Smooth muscle cell of the brain vasculature (primary cell): Measurements from ENCODE around the gene GSTT4.
"Not testable (repeated sequence)": the region's sequence is repeated elsewhere in the genome, so short reads cannot be mapped to it uniquely, and the experiment has no call there.

Source experiments
- DNase-seq: peaks from one replicate; pipeline ENCODE4 v3.0.0-alpha.2; 2012; ENCODE audit warnings: low read depth, low spot score

The GSTT4 gene

GRCh38 chr22:23954193-23954990, 50.9 kb downstream of the GSTT4 start:
- not testable (repeated sequence) for DNase-seq

GRCh38 chr22:23953485-23953884, 51.8 kb downstream of the GSTT4 start:
- DNase-seq, result not testable (repeated sequence)

GRCh38 chr22:23952794-23953405, 52.4 kb downstream of the GSTT4 start:
- DNase-seq, result not testable (repeated sequence)

GRCh38 chr22:23951383-23951782, 53.9 kb downstream of the GSTT4 start:
- DNase-seq, result not testable (repeated sequence)

- DNase-seq, result not testable (repeated sequence)
These were observed 55.5 kb downstream of the GSTT4 start for GRCh38 chr22:23949764-23950163.
